Heart left ventricle (tissue), 13 donors: ENCODE results near the gene SKAP2.

Source experiments
- CTCF ChIP-seq, 12 donors: fragments of 200-600 bp; sonication (generic) in 4 of 12; IDR thresholded peaks; one replicate each; pipeline versions ENCODE4 v1.5.0 to v1.8.0; 2018 to 2022; ENCODE audit warnings: antibody characterized with exemption in 12 of 12, mild to moderate bottlenecking in 5 of 12
- POLR2A ChIP-seq, 2 donors: fragments of 450-650 bp; IDR thresholded peaks; one replicate each; pipeline ENCODE4 v1.6.1; 2017; ENCODE audit warnings: antibody characterized with exemption in 2 of 2, mild to moderate bottlenecking in 2 of 2, moderate library complexity in 2 of 2
- donor health status: ischemic (EF 13 %, LVEDD 7.1; RV severe dilation, severe dysfunction).
- donor health status: DM: no; HTN: yes; CAD: no.
- donor health status: DM: no; HTN: no; CAD: no.
- donor health status: ischemic (EF 25% LVEDD 6.9; RV normal size, moderate dysfunction).
- donor health status: ischemic (EF 25% LVEDD 5.7; RV mildly dilated, moderate dysfunction).
- donor health status: ischemic (EF 35%, LVEDD 5.7; RV mildly dilated, moderate dysfunction).
- donor health status: nonischemic (EF 11% LVEDD 7.7; RV severe dilation, severe dysfunction).
- donor health status: DM: yes; HTN: yes; CAD: no.
- donor health status: PGD.
- donor health status: ischemic (EF 29% LVEDD 5.4; RV normal size, mild dysfunction).
- donor health status: nonischemic (EF 23%, LVEDD 6.1; RV moderate dilation, normal function).

GRCh38 chr7:26685606-26686005 lies 178.8 kb downstream of the SKAP2 start:
- TF ChIP-seq CTCF (IDR thresholded peaks at IDR 0.05) = no peak
- TF ChIP-seq POLR2A (IDR thresholded peaks at IDR 0.05) = no peak
